C4-2B (cell line): Measurements from ENCODE around the gene TMEM145.

Experiments used
- H3K27ac ChIP-seq: fragments of 450-650 bp; 2 replicates; pipeline ENCODE4 v1.5.1; 2017
- CTCF ChIP-seq: fragments of 450-650 bp; conservative IDR thresholded peaks from 2 replicates; pipeline ENCODE4 v1.5.1; 2017; ENCODE audit warnings: mild to moderate bottlenecking
- ZFX ChIP-seq: fragments of 450-650 bp; IDR thresholded peaks from 2 replicates; pipeline ENCODE4 v1.6.1; 2017

TMEM145 gene

GRCh38 chr19:42275103-42275502, 38.0 kb upstream of the TMEM145 start:
- H3K27ac ChIP-seq = no peak overlapping the region
- TF ChIP-seq ZFX (no peak), CTCF (no peak)

- no peak overlapping the region for H3K27ac ChIP-seq
- TF ChIP-seq CTCF (no peak), ZFX (no peak)
Measured at GRCh38 chr19:42275517-42275916, 37.6 kb upstream of the TMEM145 start.

- TF ChIP-seq ZFX = no peak
- no peak for TF ChIP-seq CTCF
- H3K27ac ChIP-seq = no peak overlapping the region
Measured at GRCh38 chr19:42276284-42276683, 36.8 kb upstream of the TMEM145 start.

GRCh38 chr19:42276821-42277220, 36.3 kb upstream of the TMEM145 start:
- TF ChIP-seq CTCF (no peak), ZFX (no peak)
- no peak overlapping the region for H3K27ac ChIP-seq

GRCh38 chr19:42277821-42278451, 35.2 kb upstream of the TMEM145 start:
- H3K27ac ChIP-seq = no peak overlapping the region
- TF ChIP-seq CTCF (no peak), ZFX (no peak)

GRCh38 chr19:42278452-42279154, 34.5 kb upstream of the TMEM145 start:
- no peak overlapping the region; the same call in 1 of the 2 replicates for H3K27ac ChIP-seq
- TF ChIP-seq CTCF (no peak), ZFX (no peak)

GRCh38 chr19:42279155-42279901, 33.8 kb upstream of the TMEM145 start:
- H3K27ac ChIP-seq = peak overlapping the region; percentile 85

More at GRCh38 chr19:42279155-42279901, 33.8 kb upstream of the TMEM145 start:
- TF ChIP-seq CTCF (no peak), ZFX (no peak)
